ENCODE measurements around the gene RNF121.

Gene RNF121

GRCh38 chr11:71948314-71949027, 19.6 kb downstream of the RNF121 start:
- no peaks in the 10 kb centered on the region for H3F3A ChIP-seq (ENCODE audit: low read depth)
- peaks cover 6% of the 10 kb centered on the region for H4K20me1 ChIP-seq (ENCODE audit: insufficient read depth, low read length, poor library complexity, severe bottlenecking)
- H3K9me3 ChIP-seq (ENCODE audit: insufficient read depth, low read depth, low read length): no peaks in the 10 kb centered on the region
- H3K4me3 ChIP-seq (ENCODE audit: low read length, poor library complexity, severe bottlenecking): no peak overlapping the region
- H3K9ac ChIP-seq (ENCODE audit: low read depth, low read length, poor library complexity, severe bottlenecking): no peak overlapping the region
- no peaks in the 10 kb centered on the region for H3K9me2 ChIP-seq (replicated peaks; ENCODE audit: low read depth, low read length)
- no peak overlapping the region for H3K4me2 ChIP-seq (ENCODE audit: low read depth, low read length, poor library complexity, severe bottlenecking)
- TF ChIP-seq EZH2phosphoT487 (IDR thresholded peaks at IDR 0.05; ENCODE audit: borderline replicate concordance) (no peak), CTCF (conservative IDR thresholded peaks at IDR 0.05; ENCODE audit: low read length) (no peak)
- no peaks in the 10 kb centered on the region for H3K4me1 ChIP-seq (ENCODE audit: insufficient read depth, low read length, poor library complexity, severe bottlenecking)
- no peaks in the 10 kb centered on the region for H3K27me3 ChIP-seq (ENCODE audit: insufficient read depth, low read length, poor library complexity, severe bottlenecking)
- H3K79me2 ChIP-seq (ENCODE audit: insufficient read depth, low read length): peaks cover 59% of the 10 kb centered on the region
- peaks cover 5% of the 10 kb centered on the region; the same call in 1 of the 2 replicates for H3K36me3 ChIP-seq (ENCODE audit: insufficient read depth, low read length)
- no peak overlapping the region for H2AFZ ChIP-seq (ENCODE audit: low read length)

- no peaks in the 10 kb centered on the region for H3K9me2 ChIP-seq (replicated peaks; ENCODE audit: low read depth, low read length)
- H2AFZ ChIP-seq (ENCODE audit: low read length): no peak overlapping the region
- no peak overlapping the region for H3K4me3 ChIP-seq (ENCODE audit: low read length, poor library complexity, severe bottlenecking)
- H3K9me3 ChIP-seq (ENCODE audit: insufficient read depth, low read depth, low read length): no peaks in the 10 kb centered on the region
- H4K20me1 ChIP-seq (ENCODE audit: insufficient read depth, low read length, poor library complexity, severe bottlenecking): peaks cover 5% of the 10 kb centered on the region
- H3K79me2 ChIP-seq (ENCODE audit: insufficient read depth, low read length): peaks cover 60% of the 10 kb centered on the region
- no peaks in the 10 kb centered on the region for H3K4me1 ChIP-seq (ENCODE audit: insufficient read depth, low read length, poor library complexity, severe bottlenecking)
- TF ChIP-seq CTCF (conservative IDR thresholded peaks at IDR 0.05; ENCODE audit: low read length): no peak
- TF ChIP-seq EZH2phosphoT487 (IDR thresholded peaks at IDR 0.05; ENCODE audit: borderline replicate concordance): no peak
- H3K36me3 ChIP-seq (ENCODE audit: insufficient read depth, low read length): peaks cover 5% of the 10 kb centered on the region; the same call in 1 of the 2 replicates
- no peaks in the 10 kb centered on the region for H3F3A ChIP-seq (ENCODE audit: low read depth)
- H3K9ac ChIP-seq (ENCODE audit: low read depth, low read length, poor library complexity, severe bottlenecking): no peak overlapping the region
- H3K4me2 ChIP-seq (ENCODE audit: low read depth, low read length, poor library complexity, severe bottlenecking): no peak overlapping the region
- H3K27me3 ChIP-seq (ENCODE audit: insufficient read depth, low read length, poor library complexity, severe bottlenecking): no peaks in the 10 kb centered on the region
These were observed 20.2 kb downstream of the RNF121 start for GRCh38 chr11:71949034-71949433.

- no peak overlapping the region for H3K9ac ChIP-seq (ENCODE audit: low read depth, low read length, poor library complexity, severe bottlenecking)
- no peak overlapping the region for H2AFZ ChIP-seq (ENCODE audit: low read length)
- H3K36me3 ChIP-seq (ENCODE audit: insufficient read depth, low read length): no peaks in the 10 kb centered on the region; the same call in 1 of the 2 replicates
- no peaks in the 10 kb centered on the region for H3F3A ChIP-seq (ENCODE audit: low read depth)
- TF ChIP-seq EZH2phosphoT487 (IDR thresholded peaks at IDR 0.05; ENCODE audit: borderline replicate concordance) (no peak), CTCF (conservative IDR thresholded peaks at IDR 0.05; ENCODE audit: low read length) (no peak)
- H3K4me3 ChIP-seq (ENCODE audit: low read length, poor library complexity, severe bottlenecking): no peak overlapping the region
- no peak overlapping the region for H3K4me2 ChIP-seq (ENCODE audit: low read depth, low read length, poor library complexity, severe bottlenecking)
- peaks cover 68% of the 10 kb centered on the region for H3K79me2 ChIP-seq (ENCODE audit: insufficient read depth, low read length)
- peaks cover 5% of the 10 kb centered on the region for H4K20me1 ChIP-seq (ENCODE audit: insufficient read depth, low read length, poor library complexity, severe bottlenecking)
- H3K9me2 ChIP-seq (replicated peaks; ENCODE audit: low read depth, low read length): no peaks in the 10 kb centered on the region
- H3K9me3 ChIP-seq (ENCODE audit: insufficient read depth, low read depth, low read length): no peaks in the 10 kb centered on the region
- no peaks in the 10 kb centered on the region for H3K4me1 ChIP-seq (ENCODE audit: insufficient read depth, low read length, poor library complexity, severe bottlenecking)
- no peaks in the 10 kb centered on the region for H3K27me3 ChIP-seq (ENCODE audit: insufficient read depth, low read length, poor library complexity, severe bottlenecking)
These were observed 23.0 kb downstream of the RNF121 start for GRCh38 chr11:71951741-71952310.
